Vagina (tissue), 2 donors: ENCODE data around the gene AP3D1. TPM values are rescaled to one million over a fixed set of nuclear protein-coding genes. Genes with fewer than 3 reads are reported as not detected.

Experiments
- DNase-seq, 2 donors: peaks; one replicate each; pipeline ENCODE4 v3.0.0-alpha.2; 2017; ENCODE audit errors: extremely low spot score in 2 of 2
- H3K27ac ChIP-seq: fragments of 200-600 bp; sonication (generic); one replicate; pipeline ENCODE4 v1.5.1; 2019
- H3K27me3 ChIP-seq: fragments of 200-600 bp; sonication (generic); one replicate; pipeline ENCODE4 v1.5.1; 2019
- H3K36me3 ChIP-seq, 2 donors: fragments of 200-600 bp; sonication (generic); one replicate each; pipeline ENCODE4 v1.5.1; 2017 to 2019
- H3K4me1 ChIP-seq: fragments of 200-600 bp; sonication (generic); one replicate; pipeline ENCODE4 v1.5.1; 2019
- H3K4me3 ChIP-seq, 2 donors: fragments of 200-600 bp; sonication (generic); 1 replicate in 1 of 2; 2 replicates in 1 of 2; pipeline ENCODE4 v1.5.1; 2016 to 2019
- H3K9me3 ChIP-seq: fragments of 200-600 bp; sonication (generic); one replicate; pipeline ENCODE4 v1.5.1; 2019
- POLR2A ChIP-seq, 2 donors: fragments of 450-650 bp; IDR thresholded peaks; one replicate each; pipeline ENCODE4 v1.6.1; 2017; ENCODE audit warnings: antibody characterized with exemption in 2 of 2, mild to moderate bottlenecking in 2 of 2, moderate library complexity in 2 of 2
- POLR2AphosphoS5 ChIP-seq, 2 donors: sonication (generic); formaldehyde crosslinking; IDR thresholded peaks; one replicate each; pipeline ENCODE4 v1.9.0; 2017; ENCODE audit warnings: antibody characterized with exemption in 2 of 2, mild to moderate bottlenecking in 2 of 2, low read depth in 1 of 2; ENCODE audit not compliant: insufficient read depth in 1 of 2
- intact Hi-C: fragments of 100-400 bp; cut with DNase I; formaldehyde crosslinking; loops from one replicate; pipeline ENCODE4 v1.15.1; 2023
- total RNA-seq: library from RNA; depleted of rRNA; stranded (reverse); fragments of >200 nt; gene quantifications from one replicate; pipeline ENCODE4 v1.2.3, GENCODE V29; 2016
- TF ChIP-seq, protein P1 (sequence below), 3 experiments: fragments of 450-650 bp in 2 of 3; fragments of 200-600 bp in 1 of 3; sonication (generic) in 1 of 3; IDR thresholded peaks; one replicate each; pipeline ENCODE4 v1.5.1; 2017 to 2019; ENCODE audit warnings: antibody characterized with exemption in 3 of 3, mild to moderate bottlenecking in 2 of 3, moderate library complexity in 2 of 3

AP3D1 gene
- total RNA-seq, 1 donor from 2014 or later, result 62.9 TPM

DNA sequence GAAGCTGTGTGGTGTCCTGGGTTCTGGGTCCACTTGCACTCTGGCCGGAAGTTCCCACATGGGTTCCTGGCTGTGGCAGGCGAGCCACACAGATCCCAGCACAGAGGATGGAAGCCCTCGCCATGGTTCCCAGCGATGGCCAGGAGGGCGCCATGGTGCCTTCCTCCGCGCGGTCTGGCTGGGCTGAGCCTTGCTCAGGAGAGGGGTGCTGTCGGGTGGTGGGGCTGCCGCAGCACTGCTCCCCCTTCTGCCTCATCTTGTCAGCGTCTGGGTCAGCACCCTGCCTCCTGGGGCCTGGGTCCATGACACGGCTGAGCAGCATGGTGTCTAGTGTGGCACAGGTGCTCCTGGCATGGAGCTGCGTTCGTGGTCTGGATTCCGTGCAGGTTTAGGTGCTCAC lies 45.9 kb upstream of the AP3D1 start:
- H3K36me3 ChIP-seq, result peaks cover 0 to 23% of the 10 kb centered on the region in 2 donors

DNA sequence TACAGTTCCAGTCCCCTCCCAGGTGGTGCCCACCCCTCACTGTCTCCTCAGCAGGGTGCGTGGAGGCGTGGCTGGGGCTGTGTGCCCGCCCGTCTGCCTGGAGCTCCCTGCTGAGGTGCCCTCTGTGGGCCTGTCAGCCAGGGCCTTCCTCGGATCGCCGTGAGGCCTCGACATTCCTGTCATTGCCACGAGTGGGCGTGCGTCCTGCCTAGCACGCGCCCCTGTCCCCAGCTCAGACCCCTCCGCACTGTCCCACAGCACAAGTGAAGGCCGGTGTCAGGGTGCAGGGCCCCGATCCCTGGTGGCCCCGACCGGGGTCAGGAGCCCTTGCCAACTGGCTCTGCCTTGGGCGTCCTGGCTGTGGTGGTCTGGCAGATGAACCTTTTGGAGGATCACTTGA lies 44.5 kb upstream of the AP3D1 start:
- Histone ChIP-seq H3K27ac (no peak overlapping the region), H3K4me3 (no peak overlapping the region), H3K36me3 (peaks cover 0 to 37% of the 10 kb centered on the region in 2 donors), H3K4me1 (no peaks in the 10 kb centered on the region), H3K9me3 (no peaks in the 10 kb centered on the region), H3K27me3 (no peaks in the 10 kb centered on the region)
- DNase-seq, result no peak
- TF ChIP-seq POLR2A (IDR thresholded peaks at IDR 0.05), result no peak
- TF ChIP-seq POLR2AphosphoS5 (IDR thresholded peaks at IDR 0.05; ENCODE audit: insufficient read depth in 1 of 2, low read depth in 1 of 2), result no peak
- TF ChIP-seq, protein P1, sequence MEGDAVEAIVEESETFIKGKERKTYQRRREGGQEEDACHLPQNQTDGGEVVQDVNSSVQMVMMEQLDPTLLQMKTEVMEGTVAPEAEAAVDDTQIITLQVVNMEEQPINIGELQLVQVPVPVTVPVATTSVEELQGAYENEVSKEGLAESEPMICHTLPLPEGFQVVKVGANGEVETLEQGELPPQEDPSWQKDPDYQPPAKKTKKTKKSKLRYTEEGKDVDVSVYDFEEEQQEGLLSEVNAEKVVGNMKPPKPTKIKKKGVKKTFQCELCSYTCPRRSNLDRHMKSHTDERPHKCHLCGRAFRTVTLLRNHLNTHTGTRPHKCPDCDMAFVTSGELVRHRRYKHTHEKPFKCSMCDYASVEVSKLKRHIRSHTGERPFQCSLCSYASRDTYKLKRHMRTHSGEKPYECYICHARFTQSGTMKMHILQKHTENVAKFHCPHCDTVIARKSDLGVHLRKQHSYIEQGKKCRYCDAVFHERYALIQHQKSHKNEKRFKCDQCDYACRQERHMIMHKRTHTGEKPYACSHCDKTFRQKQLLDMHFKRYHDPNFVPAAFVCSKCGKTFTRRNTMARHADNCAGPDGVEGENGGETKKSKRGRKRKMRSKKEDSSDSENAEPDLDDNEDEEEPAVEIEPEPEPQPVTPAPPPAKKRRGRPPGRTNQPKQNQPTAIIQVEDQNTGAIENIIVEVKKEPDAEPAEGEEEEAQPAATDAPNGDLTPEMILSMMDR (IDR thresholded peaks at IDR 0.05), result no peak
- intact Hi-C loops, result no loop called here

More for the DNA sequence above, 45.9 kb upstream of the AP3D1 start:
- Histone ChIP-seq H3K4me1 (no peaks in the 10 kb centered on the region), H3K9me3 (no peaks in the 10 kb centered on the region), H3K27ac (no peak overlapping the region), H3K4me3 (no peak overlapping the region), H3K27me3 (no peaks in the 10 kb centered on the region)
- TF ChIP-seq, protein P1 (IDR thresholded peaks at IDR 0.05), result no peak
- TF ChIP-seq POLR2A (IDR thresholded peaks at IDR 0.05) (no peak), POLR2AphosphoS5 (IDR thresholded peaks at IDR 0.05; ENCODE audit: insufficient read depth in 1 of 2, low read depth in 1 of 2) (no peak)
- intact Hi-C loops, result no loop called here
- no peak for DNase-seq

DNA sequence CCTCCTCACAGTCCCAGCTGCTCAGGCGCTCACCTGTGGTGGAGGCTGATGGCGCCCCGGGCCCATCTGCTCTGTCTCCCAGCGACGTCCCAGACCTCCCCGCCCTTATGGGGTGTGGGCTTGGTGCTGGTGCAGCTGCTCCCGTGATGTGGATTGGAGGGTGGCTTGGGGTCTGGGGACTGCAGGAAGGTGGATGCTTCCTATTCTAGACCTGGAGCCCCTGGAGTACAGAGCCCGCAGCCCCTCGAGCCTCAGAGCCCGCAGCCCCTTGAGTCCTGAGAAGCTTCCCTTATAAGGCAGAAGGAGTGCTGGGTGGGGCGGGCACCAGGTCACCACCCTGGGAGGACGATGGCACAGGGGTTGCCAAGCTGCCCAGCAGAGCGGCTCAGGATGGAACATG lies 44.0 kb upstream of the AP3D1 start:
- Histone ChIP-seq H3K4me3 (no peak overlapping the region), H3K4me1 (no peaks in the 10 kb centered on the region), H3K36me3 (peaks cover 0 to 37% of the 10 kb centered on the region in 2 donors), H3K27ac (no peak overlapping the region), H3K9me3 (no peaks in the 10 kb centered on the region), H3K27me3 (no peaks in the 10 kb centered on the region)
- DNase-seq, result no peak
- intact Hi-C loops, result no loop called here
- TF ChIP-seq POLR2AphosphoS5 (IDR thresholded peaks at IDR 0.05; ENCODE audit: insufficient read depth in 1 of 2, low read depth in 1 of 2), result no peak
- TF ChIP-seq, protein P1 (IDR thresholded peaks at IDR 0.05), result no peak
- TF ChIP-seq POLR2A (IDR thresholded peaks at IDR 0.05), result no peak

DNA sequence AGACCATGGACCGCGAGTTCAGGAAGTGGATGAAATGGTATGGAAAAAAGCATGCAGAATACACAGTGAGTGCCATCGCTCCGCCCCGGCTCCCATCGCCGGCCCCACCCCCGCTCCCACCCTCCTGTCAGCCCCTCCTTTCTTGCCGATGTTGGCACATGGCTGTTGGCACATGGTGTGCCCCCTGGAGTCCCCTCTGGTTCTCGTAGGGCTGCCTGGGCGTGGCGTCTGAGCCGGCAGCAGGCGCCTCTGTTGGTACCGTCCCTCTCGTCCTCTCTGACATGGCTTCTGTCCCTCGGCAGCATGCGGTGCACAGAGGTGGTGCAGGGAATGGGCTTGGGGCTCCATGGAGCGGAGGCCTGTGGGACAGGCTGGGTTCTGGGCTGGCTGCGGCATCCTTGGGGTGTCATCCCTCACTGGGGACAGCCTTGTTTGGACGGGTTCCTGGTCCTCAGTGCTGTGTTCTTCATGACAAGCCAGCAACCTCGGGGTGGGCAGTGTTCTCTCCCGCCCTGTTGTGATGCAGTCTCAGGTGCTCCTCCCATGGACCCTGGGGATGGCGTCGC lies 43.2 kb upstream of the AP3D1 start:
- Histone ChIP-seq H3K9me3 (no peaks in the 10 kb centered on the region), H3K4me3 (no peak overlapping the region), H3K27me3 (no peaks in the 10 kb centered on the region), H3K27ac (no peak overlapping the region), H3K4me1 (no peaks in the 10 kb centered on the region), H3K36me3 (peaks cover 0 to 32% of the 10 kb centered on the region in 2 donors)
- intact Hi-C loops, result no loop called here
- TF ChIP-seq, protein P1 (IDR thresholded peaks at IDR 0.05), result no peak
- no peak for TF ChIP-seq POLR2A (IDR thresholded peaks at IDR 0.05)
- no peak for DNase-seq

DNA sequence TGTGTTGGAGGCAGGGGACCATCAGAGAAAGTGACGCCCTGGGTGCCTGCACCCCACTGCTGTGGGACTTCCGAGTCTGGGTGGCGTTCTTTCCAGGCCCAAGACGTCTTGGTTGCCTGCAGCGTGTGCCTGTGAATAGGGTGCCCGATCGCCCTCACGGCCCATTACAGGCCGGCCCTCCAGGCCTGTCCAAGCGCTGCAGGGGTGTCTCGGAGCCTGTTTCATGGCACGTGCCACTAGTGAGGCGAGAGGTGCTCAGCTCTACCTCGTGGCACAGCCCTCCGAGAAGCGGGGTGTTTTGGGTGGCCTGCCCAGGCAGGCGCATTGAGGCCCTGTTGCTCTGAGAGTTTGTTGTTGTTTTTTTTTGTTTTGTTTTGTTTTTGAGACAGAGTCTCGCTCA lies 42.4 kb upstream of the AP3D1 start:
- intact Hi-C loops, result no loop called here
- H3K36me3 ChIP-seq, result peaks cover 0 to 31% of the 10 kb centered on the region in 2 donors
- no peaks in the 10 kb centered on the region for H3K9me3 ChIP-seq
- H3K27me3 ChIP-seq, result no peaks in the 10 kb centered on the region
- no peak overlapping the region for H3K4me3 ChIP-seq
- no peak for TF ChIP-seq POLR2AphosphoS5 (IDR thresholded peaks at IDR 0.05; ENCODE audit: insufficient read depth in 1 of 2, low read depth in 1 of 2)
- no peak for TF ChIP-seq POLR2A (IDR thresholded peaks at IDR 0.05)
- TF ChIP-seq, protein P1 (IDR thresholded peaks at IDR 0.05), result no peak
- no peak overlapping the region for H3K27ac ChIP-seq
- no peak for DNase-seq
- no peaks in the 10 kb centered on the region for H3K4me1 ChIP-seq
